Measurements from ENCODE around the gene MS4A3.
A peak's percentile ranks its signal among the peaks of the same experiment; 100 is the strongest.

Gene MS4A3

GRCh38 chr11:60085909-60086308 is 29.4 kb downstream of the MS4A3 start:
- Histone ChIP-seq H3K27ac (replicated peaks) (no peak overlapping the region), H3K4me3 (replicated peaks; ENCODE audit: insufficient read depth, low read length) (no peak overlapping the region), H3K27me3 (ENCODE audit: insufficient read depth, poor library complexity, severe bottlenecking) (no peaks in the 10 kb centered on the region)
- DNase-seq (ENCODE audit: low read depth in 1 of 2, low spot score in 1 of 2) = peak in 1 of 2 experiments; percentile 21
- TF ChIP-seq GABPA (IDR thresholded peaks at IDR 0.05; ENCODE audit: low read depth) (no peak), POLR2AphosphoS5 (IDR thresholded peaks at IDR 0.05; ENCODE audit: low read depth) (no peak), REST (IDR thresholded peaks at IDR 0.05; ENCODE audit: insufficient replicate concordance, low read depth) (no peak), CTCF (IDR thresholded peaks at IDR 0.05; ENCODE audit: insufficient read depth, low read length) (no peak), SPI1 (IDR thresholded peaks at IDR 0.05; ENCODE audit: borderline replicate concordance, low read depth) (peak; percentile 59; the same call in 1 of the 2 replicates)

- no peak overlapping the region for H3K27ac ChIP-seq (replicated peaks)
- no peak for TF ChIP-seq GABPA (IDR thresholded peaks at IDR 0.05; ENCODE audit: low read depth)
- TF ChIP-seq SPI1 (IDR thresholded peaks at IDR 0.05; ENCODE audit: borderline replicate concordance, low read depth) = no peak
- no peak for TF ChIP-seq CTCF (IDR thresholded peaks at IDR 0.05; ENCODE audit: insufficient read depth, low read length)
- no peak for TF ChIP-seq REST (IDR thresholded peaks at IDR 0.05; ENCODE audit: insufficient replicate concordance, low read depth)
- no peak for TF ChIP-seq POLR2AphosphoS5 (IDR thresholded peaks at IDR 0.05; ENCODE audit: low read depth)
- no peak for DNase-seq (ENCODE audit: low read depth in 1 of 2, low spot score in 1 of 2)
- no peak overlapping the region for H3K4me3 ChIP-seq (replicated peaks; ENCODE audit: insufficient read depth, low read length)
- H3K27me3 ChIP-seq (ENCODE audit: insufficient read depth, poor library complexity, severe bottlenecking) = no peaks in the 10 kb centered on the region
Observed at GRCh38 chr11:60087239-60087638, 30.8 kb downstream of the MS4A3 start.

- Histone ChIP-seq H3K27ac (replicated peaks) (no peak within 1 kb of the TSS), H3K27me3 (ENCODE audit: insufficient read depth, poor library complexity, severe bottlenecking) (no peaks in the 10 kb centered on the region), H3K4me3 (replicated peaks; ENCODE audit: insufficient read depth, low read length) (no peak within 1 kb of the TSS)
- no peak for DNase-seq (ENCODE audit: low read depth in 1 of 2, low spot score in 1 of 2)
- no peak for TF ChIP-seq GABPA (IDR thresholded peaks at IDR 0.05; ENCODE audit: low read depth)
- no peak for TF ChIP-seq SPI1 (IDR thresholded peaks at IDR 0.05; ENCODE audit: borderline replicate concordance, low read depth)
- TF ChIP-seq REST (IDR thresholded peaks at IDR 0.05; ENCODE audit: insufficient replicate concordance, low read depth) = no peak
- no peak for TF ChIP-seq CTCF (IDR thresholded peaks at IDR 0.05; ENCODE audit: insufficient read depth, low read length)
- TF ChIP-seq POLR2AphosphoS5 (IDR thresholded peaks at IDR 0.05; ENCODE audit: low read depth) = no peak
Observed at GRCh38 chr11:60088364-60088763, 31.9 kb downstream of the MS4A3 start, which contains the start of gene MS4A2. MS4A2 (plus strand) TSS chr11:60088664; CDS start chr11:60088766, 102 bp downstream.
